ENCODE results near the gene WAC. TPM values are rescaled to one million over a fixed set of nuclear protein-coding genes. Genes with fewer than 3 reads are reported as not detected.
"Not testable (repeated sequence)": the region's sequence is repeated elsewhere in the genome, so short reads cannot be mapped to it uniquely, and the experiment has no call there.

Gene WAC
- polyA plus RNA-seq, 1 donor from 2014 or later = 63.9 TPM

- peaks cover 5% of the 10 kb centered on the region for H3K36me3 ChIP-seq (ENCODE audit: insufficient read depth, low read length)
- no peak overlapping the region for H2AFZ ChIP-seq (ENCODE audit: low read depth, low read length)
- H3K9me3 ChIP-seq (ENCODE audit: low read length) = no peaks in the 10 kb centered on the region
- H3K4me2 ChIP-seq (ENCODE audit: low read length) = no peak overlapping the region
- H3F3A ChIP-seq (ENCODE audit: insufficient read depth, low read length, poor library complexity, severe bottlenecking) = no peaks in the 10 kb centered on the region
- H3K9me2 ChIP-seq (ENCODE audit: insufficient read depth, low read length) = no peaks in the 10 kb centered on the region
- no peak overlapping the region for H3K27ac ChIP-seq (ENCODE audit: low read length)
- H3K27me3 ChIP-seq (ENCODE audit: insufficient read depth, low read depth, low read length) = no peaks in the 10 kb centered on the region
- no peak overlapping the region for H3K4me3 ChIP-seq (ENCODE audit: low read length)
- H4K20me1 ChIP-seq (ENCODE audit: insufficient read depth) = no peaks in the 10 kb centered on the region
- H3K79me2 ChIP-seq (replicated peaks; ENCODE audit: insufficient read depth, low read length) = peaks cover 33% of the 10 kb centered on the region
- no peak overlapping the region for H3K9ac ChIP-seq (ENCODE audit: low read length)
- TF ChIP-seq TAF1 (IDR thresholded peaks at IDR 0.05; ENCODE audit: low read depth) = no peak
Observed at GRCh38 chr10:28606568-28606967, 73.7 kb downstream of the WAC start.

- Histone ChIP-seq H3K79me2 (replicated peaks; ENCODE audit: insufficient read depth, low read length) (peaks cover 21% of the 10 kb centered on the region), H3K36me3 (ENCODE audit: insufficient read depth, low read length) (peaks cover 18% of the 10 kb centered on the region)
- not testable (repeated sequence) for H3K9me2 ChIP-seq (ENCODE audit: insufficient read depth, low read length)
Observed at GRCh38 chr10:28609636-28610035, 76.7 kb downstream of the WAC start.

GRCh38 chr10:28612877-28613276, 80.0 kb downstream of the WAC start:
- Histone ChIP-seq H3F3A (ENCODE audit: insufficient read depth, low read length, poor library complexity, severe bottlenecking) (no peaks in the 10 kb centered on the region), H4K20me1 (ENCODE audit: insufficient read depth) (no peaks in the 10 kb centered on the region), H2AFZ (ENCODE audit: low read depth, low read length) (no peak overlapping the region), H3K79me2 (replicated peaks; ENCODE audit: insufficient read depth, low read length) (no peaks in the 10 kb centered on the region), H3K27ac (ENCODE audit: low read length) (no peak overlapping the region), H3K4me3 (ENCODE audit: low read length) (no peak overlapping the region), H3K27me3 (ENCODE audit: insufficient read depth, low read depth, low read length) (no peaks in the 10 kb centered on the region), H3K9ac (ENCODE audit: low read length) (no peak overlapping the region), H3K4me2 (ENCODE audit: low read length) (no peak overlapping the region), H3K9me3 (ENCODE audit: low read length) (no peaks in the 10 kb centered on the region), H3K36me3 (ENCODE audit: insufficient read depth, low read length) (peaks cover 18% of the 10 kb centered on the region), H3K9me2 (ENCODE audit: insufficient read depth, low read length) (no peaks in the 10 kb centered on the region)
- TF ChIP-seq EP300 (conservative IDR thresholded peaks at IDR 0.05; ENCODE audit: poor library complexity, severe bottlenecking) (no peak), MXI1 (conservative IDR thresholded peaks at IDR 0.05; ENCODE audit: poor library complexity, severe bottlenecking) (no peak), SMC3 (conservative IDR thresholded peaks at IDR 0.05; ENCODE audit: poor library complexity) (no peak), EZH2 (IDR thresholded peaks at IDR 0.05; ENCODE audit: borderline replicate concordance, insufficient read depth, low read length, poor library complexity, severe bottlenecking) (no peak), REST (IDR thresholded peaks at IDR 0.05; ENCODE audit: borderline replicate concordance) (no peak), RAD21 (conservative IDR thresholded peaks at IDR 0.05) (no peak), TAF1 (IDR thresholded peaks at IDR 0.05; ENCODE audit: low read depth) (no peak), POLR2AphosphoS5 (IDR thresholded peaks at IDR 0.05) (no peak)
- TF ChIP-seq, protein P1, sequence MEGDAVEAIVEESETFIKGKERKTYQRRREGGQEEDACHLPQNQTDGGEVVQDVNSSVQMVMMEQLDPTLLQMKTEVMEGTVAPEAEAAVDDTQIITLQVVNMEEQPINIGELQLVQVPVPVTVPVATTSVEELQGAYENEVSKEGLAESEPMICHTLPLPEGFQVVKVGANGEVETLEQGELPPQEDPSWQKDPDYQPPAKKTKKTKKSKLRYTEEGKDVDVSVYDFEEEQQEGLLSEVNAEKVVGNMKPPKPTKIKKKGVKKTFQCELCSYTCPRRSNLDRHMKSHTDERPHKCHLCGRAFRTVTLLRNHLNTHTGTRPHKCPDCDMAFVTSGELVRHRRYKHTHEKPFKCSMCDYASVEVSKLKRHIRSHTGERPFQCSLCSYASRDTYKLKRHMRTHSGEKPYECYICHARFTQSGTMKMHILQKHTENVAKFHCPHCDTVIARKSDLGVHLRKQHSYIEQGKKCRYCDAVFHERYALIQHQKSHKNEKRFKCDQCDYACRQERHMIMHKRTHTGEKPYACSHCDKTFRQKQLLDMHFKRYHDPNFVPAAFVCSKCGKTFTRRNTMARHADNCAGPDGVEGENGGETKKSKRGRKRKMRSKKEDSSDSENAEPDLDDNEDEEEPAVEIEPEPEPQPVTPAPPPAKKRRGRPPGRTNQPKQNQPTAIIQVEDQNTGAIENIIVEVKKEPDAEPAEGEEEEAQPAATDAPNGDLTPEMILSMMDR (IDR thresholded peaks at IDR 0.05; ENCODE audit: poor library complexity, severe bottlenecking) = no peak

More at GRCh38 chr10:28609636-28610035, 76.7 kb downstream of the WAC start:
- not testable (repeated sequence) for H3K9ac ChIP-seq (ENCODE audit: low read length); H3K27ac ChIP-seq (ENCODE audit: low read length); H2AFZ ChIP-seq (ENCODE audit: low read depth, low read length); H3K4me2 ChIP-seq (ENCODE audit: low read length); H3K4me3 ChIP-seq (ENCODE audit: low read length); H3F3A ChIP-seq (ENCODE audit: insufficient read depth, low read length, poor library complexity, severe bottlenecking); H3K27me3 ChIP-seq (ENCODE audit: insufficient read depth, low read depth, low read length); H4K20me1 ChIP-seq (ENCODE audit: insufficient read depth); H3K9me3 ChIP-seq (ENCODE audit: low read length)
